ENCODE data around the gene LZIC. TPM values are rescaled to one million over a fixed set of nuclear protein-coding genes. Genes with fewer than 3 reads are reported as not detected.

Gene LZIC
- total and polyA plus RNA-seq, 9 of the 15 experiments (the other 6 are each of a cell fraction or from before 2014, with no cell fraction given), result 32.9 to 109 (median 61.7) TPM

DNA sequence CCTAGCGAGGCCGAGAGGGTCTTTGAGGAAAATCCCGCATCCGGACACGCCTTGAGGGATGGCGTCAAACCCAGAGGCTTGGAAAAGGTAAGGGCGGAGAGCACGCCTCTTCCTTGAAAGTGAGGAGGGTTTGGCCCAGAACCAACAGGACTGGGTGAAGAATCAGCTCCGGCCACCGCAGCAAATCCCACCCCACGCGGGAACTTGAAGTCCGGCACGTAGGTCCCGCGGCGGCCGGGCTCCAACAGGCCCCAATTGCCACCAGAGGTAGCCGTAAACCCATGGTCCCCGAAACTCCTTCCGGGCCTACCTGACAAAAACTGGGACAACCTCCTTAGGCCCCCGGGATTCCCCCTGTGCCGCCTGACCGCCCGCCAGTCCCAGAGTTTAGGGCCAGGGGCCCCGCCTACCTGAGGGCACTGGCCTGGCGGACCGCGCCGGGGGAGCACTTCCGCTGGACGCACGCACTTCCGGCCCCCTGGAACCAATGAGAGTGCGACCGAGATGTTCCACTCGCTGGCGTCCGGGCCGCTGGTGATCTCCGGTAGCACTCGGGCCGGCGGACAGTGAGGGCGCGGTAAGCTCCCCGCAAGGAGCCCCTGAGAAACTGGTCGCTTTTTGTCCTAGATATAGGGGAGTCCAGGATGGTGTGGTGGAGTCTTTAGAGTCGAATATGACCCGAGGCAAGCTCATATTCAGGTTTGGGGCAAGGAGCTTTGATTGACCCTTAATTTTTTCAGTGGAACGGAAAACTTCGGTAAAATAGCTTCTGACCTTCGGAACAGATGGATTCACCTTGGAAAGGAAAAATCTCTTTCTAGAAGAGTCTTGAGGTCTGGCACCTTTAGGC is at the start of gene LZIC, which contains the start of gene NMNAT1 (continued):
- TF ChIP-seq ZNF583 (CRISPR knock-in tag; IDR thresholded peaks at IDR 0.05) (no peak), KLF1 (tag; IDR thresholded peaks at IDR 0.05) (no peak; the same call in none of the 2 replicates), HMG20A (CRISPR knock-in tag; conservative IDR thresholded peaks at IDR 0.05) (no peak), NFYB (IDR thresholded peaks at IDR 0.05; ENCODE audit: extremely low read depth, insufficient read length) (peak; percentile 74), HDAC3 (IDR thresholded peaks at IDR 0.05; ENCODE audit: borderline replicate concordance, partially characterized antibody) (peak; percentile 28), CTBP1 (IDR thresholded peaks at IDR 0.05; ENCODE audit: borderline replicate concordance) (peak; percentile 88), PHB (CRISPR knock-in tag; IDR thresholded peaks at IDR 0.05) (peak; percentile 80; the same call in 1 of the 2 replicates), EP300 (IDR thresholded peaks at IDR 0.05; ENCODE audit: low read length) (peak; percentile 48), KHSRP (IDR thresholded peaks at IDR 0.05) (no peak), BRD4 (IDR thresholded peaks at IDR 0.05) (peak; percentile 38; the same call in 1 of the 2 replicates), CBX8 (IDR thresholded peaks at IDR 0.05; ENCODE audit: borderline replicate concordance, extremely low read depth, low read depth, low read length, poor library complexity, severe bottlenecking) (no peak), SRSF1 (IDR thresholded peaks at IDR 0.05; ENCODE audit: low read depth, low read length) (0 out of 2 replicates have a peak, but pooled peaks have one; percentile 51), U2AF2 (optimal IDR thresholded peaks at IDR 0.05; ENCODE audit: low read depth, low read length) (no peak), KLF13 (tag; IDR thresholded peaks at IDR 0.05; ENCODE audit: borderline replicate concordance, low read depth) (peak; percentile 99)
- TF ChIP-seq, protein P1, sequence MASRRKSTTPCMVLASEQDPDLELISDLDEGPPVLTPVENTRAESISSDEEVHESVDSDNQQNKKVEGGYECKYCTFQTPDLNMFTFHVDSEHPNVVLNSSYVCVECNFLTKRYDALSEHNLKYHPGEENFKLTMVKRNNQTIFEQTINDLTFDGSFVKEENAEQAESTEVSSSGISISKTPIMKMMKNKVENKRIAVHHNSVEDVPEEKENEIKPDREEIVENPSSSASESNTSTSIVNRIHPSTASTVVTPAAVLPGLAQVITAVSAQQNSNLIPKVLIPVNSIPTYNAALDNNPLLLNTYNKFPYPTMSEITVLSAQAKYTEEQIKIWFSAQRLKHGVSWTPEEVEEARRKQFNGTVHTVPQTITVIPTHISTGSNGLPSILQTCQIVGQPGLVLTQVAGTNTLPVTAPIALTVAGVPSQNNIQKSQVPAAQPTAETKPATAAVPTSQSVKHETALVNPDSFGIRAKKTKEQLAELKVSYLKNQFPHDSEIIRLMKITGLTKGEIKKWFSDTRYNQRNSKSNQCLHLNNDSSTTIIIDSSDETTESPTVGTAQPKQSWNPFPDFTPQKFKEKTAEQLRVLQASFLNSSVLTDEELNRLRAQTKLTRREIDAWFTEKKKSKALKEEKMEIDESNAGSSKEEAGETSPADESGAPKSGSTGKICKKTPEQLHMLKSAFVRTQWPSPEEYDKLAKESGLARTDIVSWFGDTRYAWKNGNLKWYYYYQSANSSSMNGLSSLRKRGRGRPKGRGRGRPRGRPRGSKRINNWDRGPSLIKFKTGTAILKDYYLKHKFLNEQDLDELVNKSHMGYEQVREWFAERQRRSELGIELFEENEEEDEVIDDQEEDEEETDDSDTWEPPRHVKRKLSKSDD (conservative IDR thresholded peaks at IDR 0.05; ENCODE audit: low read length), result no peak
- TF ChIP-seq, protein P2, sequence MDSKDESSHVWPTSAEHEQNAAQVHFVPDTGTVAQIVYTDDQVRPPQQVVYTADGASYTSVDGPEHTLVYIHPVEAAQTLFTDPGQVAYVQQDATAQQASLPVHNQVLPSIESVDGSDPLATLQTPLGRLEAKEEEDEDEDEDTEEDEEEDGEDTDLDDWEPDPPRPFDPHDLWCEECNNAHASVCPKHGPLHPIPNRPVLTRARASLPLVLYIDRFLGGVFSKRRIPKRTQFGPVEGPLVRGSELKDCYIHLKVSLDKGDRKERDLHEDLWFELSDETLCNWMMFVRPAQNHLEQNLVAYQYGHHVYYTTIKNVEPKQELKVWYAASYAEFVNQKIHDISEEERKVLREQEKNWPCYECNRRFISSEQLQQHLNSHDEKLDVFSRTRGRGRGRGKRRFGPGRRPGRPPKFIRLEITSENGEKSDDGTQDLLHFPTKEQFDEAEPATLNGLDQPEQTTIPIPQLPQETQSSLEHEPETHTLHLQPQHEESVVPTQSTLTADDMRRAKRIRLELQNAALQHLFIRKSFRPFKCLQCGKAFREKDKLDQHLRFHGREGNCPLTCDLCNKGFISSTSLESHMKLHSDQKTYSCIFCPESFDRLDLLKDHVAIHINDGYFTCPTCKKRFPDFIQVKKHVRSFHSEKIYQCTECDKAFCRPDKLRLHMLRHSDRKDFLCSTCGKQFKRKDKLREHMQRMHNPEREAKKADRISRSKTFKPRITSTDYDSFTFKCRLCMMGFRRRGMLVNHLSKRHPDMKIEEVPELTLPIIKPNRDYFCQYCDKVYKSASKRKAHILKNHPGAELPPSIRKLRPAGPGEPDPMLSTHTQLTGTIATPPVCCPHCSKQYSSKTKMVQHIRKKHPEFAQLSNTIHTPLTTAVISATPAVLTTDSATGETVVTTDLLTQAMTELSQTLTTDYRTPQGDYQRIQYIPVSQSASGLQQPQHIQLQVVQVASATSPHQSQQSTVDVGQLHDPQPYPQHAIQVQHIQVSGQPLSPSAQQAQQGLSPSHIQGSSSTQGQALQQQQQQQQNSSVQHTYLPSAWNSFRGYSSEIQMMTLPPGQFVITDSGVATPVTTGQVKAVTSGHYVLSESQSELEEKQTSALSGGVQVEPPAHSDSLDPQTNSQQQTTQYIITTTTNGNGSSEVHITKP (IDR thresholded peaks at IDR 0.05; ENCODE audit: partially characterized antibody), result peak; percentile 64
- TF ChIP-seq, protein P3, sequence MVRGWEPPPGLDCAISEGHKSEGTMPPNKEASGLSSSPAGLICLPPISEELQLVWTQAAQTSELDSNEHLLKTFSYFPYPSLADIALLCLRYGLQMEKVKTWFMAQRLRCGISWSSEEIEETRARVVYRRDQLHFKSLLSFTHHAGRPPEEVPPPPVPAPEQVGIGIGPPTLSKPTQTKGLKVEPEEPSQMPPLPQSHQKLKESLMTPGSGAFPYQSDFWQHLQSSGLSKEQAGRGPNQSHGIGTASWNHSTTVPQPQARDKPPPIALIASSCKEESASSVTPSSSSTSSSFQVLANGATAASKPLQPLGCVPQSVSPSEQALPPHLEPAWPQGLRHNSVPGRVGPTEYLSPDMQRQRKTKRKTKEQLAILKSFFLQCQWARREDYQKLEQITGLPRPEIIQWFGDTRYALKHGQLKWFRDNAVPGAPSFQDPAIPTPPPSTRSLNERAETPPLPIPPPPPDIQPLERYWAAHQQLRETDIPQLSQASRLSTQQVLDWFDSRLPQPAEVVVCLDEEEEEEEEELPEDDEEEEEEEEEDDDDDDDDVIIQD (CRISPR knock-in tag; IDR thresholded peaks at IDR 0.05), result no peak
- TF ChIP-seq, protein P4, sequence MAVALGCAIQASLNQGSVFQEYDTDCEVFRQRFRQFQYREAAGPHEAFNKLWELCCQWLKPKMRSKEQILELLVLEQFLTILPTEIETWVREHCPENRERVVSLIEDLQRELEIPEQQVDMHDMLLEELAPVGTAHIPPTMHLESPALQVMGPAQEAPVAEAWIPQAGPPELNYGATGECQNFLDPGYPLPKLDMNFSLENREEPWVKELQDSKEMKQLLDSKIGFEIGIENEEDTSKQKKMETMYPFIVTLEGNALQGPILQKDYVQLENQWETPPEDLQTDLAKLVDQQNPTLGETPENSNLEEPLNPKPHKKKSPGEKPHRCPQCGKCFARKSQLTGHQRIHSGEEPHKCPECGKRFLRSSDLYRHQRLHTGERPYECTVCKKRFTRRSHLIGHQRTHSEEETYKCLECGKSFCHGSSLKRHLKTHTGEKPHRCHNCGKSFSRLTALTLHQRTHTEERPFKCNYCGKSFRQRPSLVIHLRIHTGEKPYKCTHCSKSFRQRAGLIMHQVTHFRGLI (CRISPR knock-in tag; IDR thresholded peaks at IDR 0.05), result no peak

Measured in K562 (cell line).